ENCODE measurements around the gene ZBTB16.

ZBTB16 gene

GRCh38 chr11:114059278-114059983 lies at the start of gene ZBTB16:
ZBTB16 (plus strand) TSS chr11:114059711; CDS start chr11:114063301, 3,590 bp downstream.
- DNase-seq: no peak

- no peak for DNase-seq
Observed at GRCh38 chr11:114010931-114011330, 48.6 kb upstream of the ZBTB16 start.

GRCh38 chr11:114011443-114011842 lies 48.1 kb upstream of the ZBTB16 start:
- DNase-seq: no peak

- DNase-seq: no peak
Observed at GRCh38 chr11:114015117-114015516, 44.4 kb upstream of the ZBTB16 start.

- DNase-seq: no peak
Observed at GRCh38 chr11:114016986-114017385, 42.5 kb upstream of the ZBTB16 start.

GRCh38 chr11:114017723-114018122 lies 41.8 kb upstream of the ZBTB16 start:
- DNase-seq: no peak

GRCh38 chr11:114019046-114019445 lies 40.5 kb upstream of the ZBTB16 start:
- DNase-seq: no peak

- no peak for DNase-seq
Observed at GRCh38 chr11:114019574-114019973, 39.9 kb upstream of the ZBTB16 start.

- no peak for DNase-seq
Observed at GRCh38 chr11:114025329-114025907, 34.1 kb upstream of the ZBTB16 start.

- DNase-seq: no peak
Observed at GRCh38 chr11:114026355-114026754, 33.2 kb upstream of the ZBTB16 start.

GRCh38 chr11:114027391-114027790 lies 32.1 kb upstream of the ZBTB16 start:
- DNase-seq: no peak

GRCh38 chr11:114027926-114028325 lies 31.6 kb upstream of the ZBTB16 start:
- no peak for DNase-seq

- DNase-seq: no peak
Observed at GRCh38 chr11:114031246-114031966, 28.1 kb upstream of the ZBTB16 start.

- DNase-seq: no peak
Observed at GRCh38 chr11:114031967-114032320, 27.6 kb upstream of the ZBTB16 start.

- DNase-seq: no peak
Observed at GRCh38 chr11:114033066-114033465, 26.4 kb upstream of the ZBTB16 start.

- no peak for DNase-seq
Observed at GRCh38 chr11:114033572-114033971, 25.9 kb upstream of the ZBTB16 start.

GRCh38 chr11:114034956-114035355 lies 24.6 kb upstream of the ZBTB16 start:
- no peak for DNase-seq

GRCh38 chr11:114036147-114036811 lies 23.2 kb upstream of the ZBTB16 start:
- DNase-seq: no peak

GRCh38 chr11:114036958-114037357 lies 22.6 kb upstream of the ZBTB16 start:
- DNase-seq: no peak

- DNase-seq: no peak
Observed at GRCh38 chr11:114039551-114039950, 20.0 kb upstream of the ZBTB16 start.

- no peak for DNase-seq
Observed at GRCh38 chr11:114040706-114041211, 18.8 kb upstream of the ZBTB16 start.

- DNase-seq: no peak
Observed at GRCh38 chr11:114042234-114042633, 17.3 kb upstream of the ZBTB16 start.
